ENCODE measurements around the gene RPL10. TPM values are rescaled to one million over a fixed set of nuclear protein-coding genes. Genes with fewer than 3 reads are reported as not detected.

The RPL10 gene
- total RNA-seq, 1 experiment from 2014 or later = 2,110 TPM

- no peak overlapping the region for H3K27ac Mint-ChIP-seq
- peaks cover 30% of the 10 kb centered on the region for H3K9me3 ChIP-seq (ENCODE audit: control insufficient read depth, low read depth, low read length)
- H3K4me2 ChIP-seq (ENCODE audit: insufficient read depth, insufficient read length, low read length) = no peak overlapping the region
- no peak overlapping the region for H2BK15ac ChIP-seq (ENCODE audit: low read depth, low read length)
- H3K4ac ChIP-seq (ENCODE audit: low read depth, low read length) = no peak overlapping the region
- H4K91ac ChIP-seq (ENCODE audit: insufficient read length, low read depth, low read length) = no peak overlapping the region
- no peaks in the 10 kb centered on the region for H3K4me1 Mint-ChIP-seq
- H4K8ac ChIP-seq (replicated peaks; ENCODE audit: insufficient read length, low read depth, low read length) = no peak overlapping the region
- H2AK5ac ChIP-seq (ENCODE audit: insufficient read length, low read length) = no peak overlapping the region
- no peak overlapping the region for H3K27ac ChIP-seq (ENCODE audit: insufficient read length, low read depth, low read length)
- H2BK5ac ChIP-seq (ENCODE audit: insufficient read length, low read length) = no peak overlapping the region
- peaks cover 34 to 57% (median 53%) of the 10 kb centered on the region in 3 experiments for H3K36me3 Mint-ChIP-seq (ENCODE audit: insufficient read depth in 1 of 3, low read depth in 3 of 3)
- H3K9me3 Mint-ChIP-seq = peaks cover 64 to 89% of the 10 kb centered on the region in 2 experiments
- no peak overlapping the region for H2BK20ac ChIP-seq (ENCODE audit: low read depth, low read length, poor library complexity, severe bottlenecking)
- H3K79me2 ChIP-seq (ENCODE audit: insufficient read depth, low read length) = no peaks in the 10 kb centered on the region
- no peak overlapping the region for H3K9ac ChIP-seq (ENCODE audit: extremely low read depth, insufficient read length, low read length)
- H4K20me1 ChIP-seq (ENCODE audit: control insufficient read depth, insufficient read depth, insufficient read length) = no peaks in the 10 kb centered on the region
- no CpG with 5 or more reads among the region's 18 CpGs for WGBS (ENCODE audit: extremely low coverage, insufficient read length, low lambda C conversion rate)
- no peak overlapping the region for H3T11ph ChIP-seq (ENCODE audit: low read length)
- no peak overlapping the region for H2AFZ ChIP-seq (ENCODE audit: low read length)
- no peak overlapping the region for H3K23ac ChIP-seq (ENCODE audit: insufficient read length, low read depth, low read length)
- no peak for TF ChIP-seq CTCF (conservative IDR thresholded peaks at IDR 0.05)
- no peaks in the 10 kb centered on the region for H3K4me1 ChIP-seq (ENCODE audit: insufficient read depth, low read length)
- H4K5ac ChIP-seq (ENCODE audit: insufficient read length, low read depth, low read length) = no peak overlapping the region
- no peak overlapping the region for H3K56ac ChIP-seq (ENCODE audit: insufficient read length, low read depth, low read length)
- H3K27me3 Mint-ChIP-seq (ENCODE audit: low read depth) = peaks cover 3% of the 10 kb centered on the region
- no peak overlapping the region; a peak in 1 of 5 replicates for H3K4me3 Mint-ChIP-seq
- no peaks in the 10 kb centered on the region for H3K23me2 ChIP-seq (ENCODE audit: insufficient read length, low read depth, low read length, poor library complexity, severe bottlenecking)
- H3K14ac ChIP-seq (ENCODE audit: insufficient read depth, low read length) = no peak overlapping the region
- H3K27me3 ChIP-seq (ENCODE audit: insufficient read depth, low read length) = no peaks in the 10 kb centered on the region
- H2BK12ac ChIP-seq (ENCODE audit: insufficient read length, low read depth, low read length) = no peak overlapping the region
- H3K79me1 ChIP-seq (ENCODE audit: insufficient read depth, low read depth, low read length, poor library complexity, severe bottlenecking) = no peaks in the 10 kb centered on the region
- no peak overlapping the region for H3K18ac ChIP-seq (ENCODE audit: insufficient read length, low read depth, low read length)
- no peak overlapping the region for H2BK120ac ChIP-seq (ENCODE audit: low read depth, low read length, poor library complexity, severe bottlenecking)
- no peak for DNase-seq
These were observed 51.4 kb downstream of the RPL10 start for GRCh38 chrX:154449618-154450017.
